Central memory CD8-positive, alpha-beta T cell (primary cell): Measurements from ENCODE around the gene IL1RL1.

ENCODE experiments used
- ATAC-seq: fragments of 150-1000 bp; cut with Tn5 transposase; replicated peaks from 2 replicates; pipeline ENCODE4 v1.10.0; 2022; ENCODE audit warnings: mild to moderate bottlenecking, moderate FRiP score, moderate number of reproducible peaks; ENCODE audit not compliant: poor library complexity, severe bottlenecking; ENCODE audit errors: extremely low read depth
- DNase-seq, 2 donors: peaks; one replicate each; pipeline ENCODE4 v3.0.0; 2021; ENCODE audit warnings: low spot score in 2 of 2
- H3K27ac Mint-ChIP-seq: one replicate; pipeline ENCODE4 v1.8.0; 2022; ENCODE audit warnings: low read depth, mild to moderate bottlenecking, moderate library complexity, mixed read lengths
- H3K27me3 Mint-ChIP-seq: one replicate; pipeline ENCODE4 v1.8.0; 2022; ENCODE audit warnings: mixed read lengths
- H3K36me3 Mint-ChIP-seq: one replicate; pipeline ENCODE4 v1.8.0; 2022; ENCODE audit warnings: mild to moderate bottlenecking, moderate library complexity, mixed read lengths; ENCODE audit not compliant: insufficient read depth
- H3K4me1 Mint-ChIP-seq: one replicate; pipeline ENCODE4 v1.8.0; 2022; ENCODE audit warnings: mixed read lengths
- H3K4me3 Mint-ChIP-seq: one replicate; pipeline ENCODE4 v1.8.0; 2022; ENCODE audit warnings: mild to moderate bottlenecking, moderate library complexity, mixed read lengths
- H3K9me3 Mint-ChIP-seq: one replicate; pipeline ENCODE4 v1.8.0; 2022; ENCODE audit warnings: mixed read lengths

Gene IL1RL1

GRCh38 chr2:102297891-102298290 is 13.5 kb upstream of the IL1RL1 start:
- Mint-ChIP-seq H3K36me3 (no peaks in the 10 kb centered on the region), H3K4me1 (peaks cover 12% of the 10 kb centered on the region), H3K27ac (no peak overlapping the region), H3K4me3 (no peak overlapping the region), H3K9me3 (no peaks in the 10 kb centered on the region), H3K27me3 (no peaks in the 10 kb centered on the region)
- DNase-seq (no peak), ATAC-seq (no peak)

GRCh38 chr2:102301867-102302362 is 9.4 kb upstream of the IL1RL1 start:
- ATAC-seq: peak; percentile 91
- H3K27ac Mint-ChIP-seq: no peak overlapping the region
- H3K4me1 Mint-ChIP-seq: peaks cover 10% of the 10 kb centered on the region
- no peaks in the 10 kb centered on the region for H3K36me3 Mint-ChIP-seq
- no peak overlapping the region for H3K4me3 Mint-ChIP-seq
- DNase-seq: peak in 1 of 2 donors; percentile 28
- H3K27me3 Mint-ChIP-seq: peaks cover 18% of the 10 kb centered on the region
- H3K9me3 Mint-ChIP-seq: no peaks in the 10 kb centered on the region

GRCh38 chr2:102302458-102302857 is 8.9 kb upstream of the IL1RL1 start:
- Mint-ChIP-seq H3K36me3 (no peaks in the 10 kb centered on the region), H3K27me3 (peaks cover 18% of the 10 kb centered on the region), H3K9me3 (no peaks in the 10 kb centered on the region), H3K27ac (no peak overlapping the region), H3K4me1 (peaks cover 10% of the 10 kb centered on the region), H3K4me3 (no peak overlapping the region)
- DNase-seq (no peak), ATAC-seq (no peak)

- Mint-ChIP-seq H3K4me3 (no peak overlapping the region), H3K4me1 (peaks cover 10% of the 10 kb centered on the region), H3K27me3 (peaks cover 18% of the 10 kb centered on the region), H3K27ac (no peak overlapping the region), H3K36me3 (no peaks in the 10 kb centered on the region), H3K9me3 (no peaks in the 10 kb centered on the region)
- DNase-seq (no peak), ATAC-seq (no peak)
These were observed 7.8 kb upstream of the IL1RL1 start for GRCh38 chr2:102303589-102303988.

- ATAC-seq (no peak), DNase-seq (no peak)
- H3K36me3 Mint-ChIP-seq: no peaks in the 10 kb centered on the region
- H3K27ac Mint-ChIP-seq: no peak overlapping the region
- no peaks in the 10 kb centered on the region for H3K9me3 Mint-ChIP-seq
- peaks cover 10% of the 10 kb centered on the region for H3K4me1 Mint-ChIP-seq
- H3K27me3 Mint-ChIP-seq: peaks cover 18% of the 10 kb centered on the region
- H3K4me3 Mint-ChIP-seq: no peak overlapping the region
These were observed 7.1 kb upstream of the IL1RL1 start for GRCh38 chr2:102304268-102304667.

GRCh38 chr2:102304711-102305611 is 6.4 kb upstream of the IL1RL1 start:
- Mint-ChIP-seq H3K9me3 (no peaks in the 10 kb centered on the region), H3K27ac (no peak overlapping the region), H3K4me3 (no peak overlapping the region), H3K27me3 (peaks cover 25% of the 10 kb centered on the region), H3K4me1 (peaks cover 10% of the 10 kb centered on the region), H3K36me3 (no peaks in the 10 kb centered on the region)
- no peak for ATAC-seq
- no peak for DNase-seq

GRCh38 chr2:102306125-102306524 is 5.2 kb upstream of the IL1RL1 start:
- Mint-ChIP-seq H3K4me1 (peaks cover 10% of the 10 kb centered on the region), H3K9me3 (no peaks in the 10 kb centered on the region), H3K4me3 (no peak overlapping the region), H3K36me3 (no peaks in the 10 kb centered on the region), H3K27me3 (peaks cover 26% of the 10 kb centered on the region), H3K27ac (no peak overlapping the region)
- ATAC-seq: no peak
- DNase-seq: no peak

GRCh38 chr2:102313025-102313424 is 1.7 kb downstream of the IL1RL1 start:
- DNase-seq (no peak), ATAC-seq (no peak)
- H3K9me3 Mint-ChIP-seq: no peaks in the 10 kb centered on the region

GRCh38 chr2:102313471-102313870 is 2.1 kb downstream of the IL1RL1 start:
- Mint-ChIP-seq H3K27ac (no peak overlapping the region), H3K9me3 (no peaks in the 10 kb centered on the region), H3K4me1 (no peaks in the 10 kb centered on the region), H3K27me3 (peaks cover 8% of the 10 kb centered on the region), H3K4me3 (no peak overlapping the region), H3K36me3 (no peaks in the 10 kb centered on the region)
- no peak for DNase-seq
- no peak for ATAC-seq

More at GRCh38 chr2:102313025-102313424, 1.7 kb downstream of the IL1RL1 start:
- no peaks in the 10 kb centered on the region for H3K4me1 Mint-ChIP-seq
- no peak overlapping the region for H3K4me3 Mint-ChIP-seq
- peaks cover 8% of the 10 kb centered on the region for H3K27me3 Mint-ChIP-seq
- no peak overlapping the region for H3K27ac Mint-ChIP-seq
- H3K36me3 Mint-ChIP-seq: no peaks in the 10 kb centered on the region

- Mint-ChIP-seq H3K9me3 (no peaks in the 10 kb centered on the region), H3K27me3 (peaks cover 8% of the 10 kb centered on the region), H3K4me3 (no peak overlapping the region), H3K4me1 (no peaks in the 10 kb centered on the region), H3K36me3 (no peaks in the 10 kb centered on the region), H3K27ac (no peak overlapping the region)
- ATAC-seq (no peak), DNase-seq (no peak)
These were observed 2.6 kb downstream of the IL1RL1 start for GRCh38 chr2:102313950-102314349.

GRCh38 chr2:102315921-102316320 is 4.6 kb downstream of the IL1RL1 start:
- H3K4me1 Mint-ChIP-seq: no peaks in the 10 kb centered on the region
- no peaks in the 10 kb centered on the region for H3K9me3 Mint-ChIP-seq
- no peak overlapping the region for H3K4me3 Mint-ChIP-seq
- ATAC-seq (no peak), DNase-seq (no peak)
- H3K27me3 Mint-ChIP-seq: no peaks in the 10 kb centered on the region
- H3K36me3 Mint-ChIP-seq: no peaks in the 10 kb centered on the region
- H3K27ac Mint-ChIP-seq: no peak overlapping the region

GRCh38 chr2:102317715-102318114 is 6.4 kb downstream of the IL1RL1 start:
- Mint-ChIP-seq H3K4me1 (no peaks in the 10 kb centered on the region), H3K36me3 (no peaks in the 10 kb centered on the region), H3K4me3 (no peak overlapping the region), H3K27me3 (no peaks in the 10 kb centered on the region), H3K9me3 (no peaks in the 10 kb centered on the region), H3K27ac (no peak overlapping the region)
- ATAC-seq (no peak), DNase-seq (no peak)

- Mint-ChIP-seq H3K4me3 (no peak overlapping the region), H3K4me1 (no peaks in the 10 kb centered on the region), H3K36me3 (no peaks in the 10 kb centered on the region), H3K27ac (no peak overlapping the region), H3K9me3 (no peaks in the 10 kb centered on the region), H3K27me3 (no peaks in the 10 kb centered on the region)
- DNase-seq: no peak
- no peak for ATAC-seq
These were observed 7.1 kb downstream of the IL1RL1 start for GRCh38 chr2:102318437-102318836.
